ENCODE results near the gene SPEF2.

SPEF2 gene

GRCh38 chr5:35678661-35679060, 61.0 kb downstream of the SPEF2 start:
- ChIA-PET CTCF (no interaction called here), POLR2A (no interaction called here)
- no peak overlapping the region for H3K4me3 ChIP-seq (ENCODE audit: low read depth, low read length)
- no peak overlapping the region for H3K27ac ChIP-seq (ENCODE audit: extremely low read depth, low read depth, low read length)
- no peaks in the 10 kb centered on the region for H3K36me3 ChIP-seq (ENCODE audit: control insufficient read depth in 2 of 2, insufficient read depth in 1 of 2, low read length in 2 of 2)
- no peaks in the 10 kb centered on the region for H3K9me3 ChIP-seq (ENCODE audit: control insufficient read depth, insufficient read depth, low read depth, low read length)
- TF ChIP-seq TCF7L2 (IDR thresholded peaks at IDR 0.05; ENCODE audit: borderline replicate concordance, low read depth, low read length): no peak
- no peak for TF ChIP-seq ZNF473 (tag by site-specific recombination; IDR thresholded peaks at IDR 0.05)
- TF ChIP-seq ZNF664 (tag by site-specific recombination; IDR thresholded peaks at IDR 0.05): no peak
- no peak for TF ChIP-seq ZNF692 (tag by site-specific recombination; IDR thresholded peaks at IDR 0.05)
- TF ChIP-seq ZNF37A (tag by site-specific recombination; IDR thresholded peaks at IDR 0.05): no peak
- TF ChIP-seq GLIS1 (tag by site-specific recombination; IDR thresholded peaks at IDR 0.05): no peak
- no peaks in the 10 kb centered on the region for H3K4me1 ChIP-seq (ENCODE audit: control insufficient read depth, insufficient read depth, low read length)

- Histone ChIP-seq H3K27ac (ENCODE audit: extremely low read depth, low read depth, low read length) (no peak overlapping the region), H3K4me1 (ENCODE audit: control insufficient read depth, insufficient read depth, low read length) (no peaks in the 10 kb centered on the region), H3K4me3 (ENCODE audit: low read depth, low read length) (no peak overlapping the region), H3K9me3 (ENCODE audit: control insufficient read depth, insufficient read depth, low read depth, low read length) (no peaks in the 10 kb centered on the region), H3K36me3 (ENCODE audit: control insufficient read depth in 2 of 2, insufficient read depth in 1 of 2, low read length in 2 of 2) (no peaks in the 10 kb centered on the region)
- ChIA-PET CTCF (no interaction called here), POLR2A (no interaction called here)
- TF ChIP-seq ZNF394 (tag by site-specific recombination; IDR thresholded peaks at IDR 0.05; ENCODE audit: borderline replicate concordance) (no peak), FEZF1 (tag by site-specific recombination; IDR thresholded peaks at IDR 0.05) (no peak), ZBTB11 (tag by site-specific recombination; conservative IDR thresholded peaks at IDR 0.05; ENCODE audit: low read depth) (no peak), ZSCAN23 (tag by site-specific recombination; IDR thresholded peaks at IDR 0.05) (no peak), ZFP37 (tag by site-specific recombination; IDR thresholded peaks at IDR 0.05) (no peak), PBX3 (CRISPR knock-in tag; IDR thresholded peaks at IDR 0.05) (no peak), ZNF596 (tag by site-specific recombination; IDR thresholded peaks at IDR 0.05) (no peak), ZNF530 (tag by site-specific recombination; IDR thresholded peaks at IDR 0.05; ENCODE audit: low read depth) (no peak), SP2 (tag by site-specific recombination; IDR thresholded peaks at IDR 0.05) (no peak), HOXD13 (CRISPR knock-in tag; IDR thresholded peaks at IDR 0.05; ENCODE audit: borderline replicate concordance) (no peak), GFI1B (tag by site-specific recombination; IDR thresholded peaks at IDR 0.05) (no peak), ZNF692 (tag by site-specific recombination; IDR thresholded peaks at IDR 0.05) (no peak), ZNF701 (tag by site-specific recombination; IDR thresholded peaks at IDR 0.05) (no peak), ZBTB20 (tag by site-specific recombination; IDR thresholded peaks at IDR 0.05) (no peak), ZNF324 (tag by site-specific recombination; IDR thresholded peaks at IDR 0.05) (no peak), WT1 (tag by site-specific recombination; IDR thresholded peaks at IDR 0.05) (no peak), GLI2 (tag by site-specific recombination; IDR thresholded peaks at IDR 0.05; ENCODE audit: borderline replicate concordance, low read depth) (no peak)
Observed at GRCh38 chr5:35679357-35679756, 61.7 kb downstream of the SPEF2 start.

All from HEK293 (cell line).